ENCODE data around the gene CFAP54.

- no peak for TF ChIP-seq CTCF (IDR thresholded peaks at IDR 0.05)
- no peak for TF ChIP-seq POLR2A (IDR thresholded peaks at IDR 0.05)
Observed at GRCh38 chr12:96809522-96809921, 320.1 kb downstream of the CFAP54 start.

All from uterus (tissue), 2 donors.